Astrocyte (in vitro differentiated cells and primary cell): ENCODE measurements around the gene UBLCP1. TPM values are rescaled to one million over a fixed set of nuclear protein-coding genes. Genes with fewer than 3 reads are reported as not detected.
"Not testable (repeated sequence)": the region's sequence is repeated elsewhere in the genome, so short reads cannot be mapped to it uniquely, and the experiment has no call there.

Experiments
- DNase-seq: peaks from one replicate; pipeline ENCODE4 v3.0.0-alpha.2; 2010; ENCODE audit warnings: low read depth
- FAIRE-seq: peaks from 2 replicates; lab custom pipeline; 2011; peaks lifted over from hg19 to GRCh38; lab: Jason Lieb, UNC
- H2AFZ ChIP-seq: 2 replicates; pipeline ENCODE4 v1.6.0; 2012; ENCODE audit warnings: low read depth, low read length, inconsistent platforms
- H3K27ac ChIP-seq: 2 replicates; pipeline ENCODE4 v1.5.1; 2011; ENCODE audit warnings: low read depth, low read length, inconsistent platforms
- H3K27me3 ChIP-seq: 2 replicates; pipeline ENCODE4 v1.6.0; 2011; ENCODE audit warnings: low read length, inconsistent platforms; ENCODE audit not compliant: insufficient read depth
- H3K36me3 ChIP-seq: 2 replicates; pipeline ENCODE4 v1.5.1; 2011; ENCODE audit warnings: low read length, inconsistent platforms; ENCODE audit not compliant: insufficient read depth
- H3K4me1 ChIP-seq: 2 replicates; pipeline ENCODE4 v1.5.1; 2011; ENCODE audit warnings: low read length, inconsistent platforms; ENCODE audit not compliant: insufficient read depth
- H3K4me2 ChIP-seq: 2 replicates; pipeline ENCODE4 v1.6.0; 2012; ENCODE audit warnings: low read length, inconsistent platforms
- H3K4me3 ChIP-seq: 2 replicates; pipeline ENCODE4 v1.5.1; 2011; ENCODE audit warnings: low read depth, mild to moderate bottlenecking, low read length, inconsistent platforms; ENCODE audit not compliant: insufficient read depth
- H3K79me2 ChIP-seq: 2 replicates; pipeline ENCODE4 v1.6.0; 2012; ENCODE audit warnings: mild to moderate bottlenecking, low read length, inconsistent platforms; ENCODE audit not compliant: insufficient read depth
- H3K9ac ChIP-seq: 2 replicates; pipeline ENCODE4 v1.6.0; 2012; ENCODE audit warnings: mild to moderate bottlenecking, low read length, inconsistent platforms
- H3K9me3 ChIP-seq: 2 replicates; pipeline ENCODE4 v1.5.1; 2012; ENCODE audit warnings: low read depth, mild to moderate bottlenecking, low read length, inconsistent platforms; ENCODE audit not compliant: insufficient read depth
- H4K20me1 ChIP-seq: 2 replicates; pipeline ENCODE4 v1.6.0; 2012; ENCODE audit warnings: low read length, inconsistent platforms; ENCODE audit not compliant: insufficient read depth
- H3K27ac Mint-ChIP-seq: one replicate; pipeline ENCODE4 v1.8.0; 2021; ENCODE audit warnings: mild to moderate bottlenecking, mixed read lengths; ENCODE audit not compliant: unreplicated experiment
- H3K27me3 Mint-ChIP-seq: one replicate; pipeline ENCODE4 v1.8.0; 2021; ENCODE audit warnings: low read depth, mixed read lengths; ENCODE audit not compliant: unreplicated experiment
- H3K36me3 Mint-ChIP-seq: one replicate; pipeline ENCODE4 v1.8.0; 2021; ENCODE audit warnings: low read depth, mixed read lengths; ENCODE audit not compliant: unreplicated experiment
- H3K4me1 Mint-ChIP-seq: one replicate; pipeline ENCODE4 v1.8.0; 2021; ENCODE audit warnings: low read depth, mixed read lengths; ENCODE audit not compliant: unreplicated experiment
- H3K4me3 Mint-ChIP-seq: one replicate; pipeline ENCODE4 v1.8.0; 2021; ENCODE audit warnings: mild to moderate bottlenecking, moderate library complexity, mixed read lengths; ENCODE audit not compliant: unreplicated experiment
- H3K9me3 Mint-ChIP-seq: one replicate; pipeline ENCODE4 v1.8.0; 2021; ENCODE audit warnings: mild to moderate bottlenecking, mixed read lengths; ENCODE audit not compliant: unreplicated experiment
- CTCF ChIP-seq: IDR thresholded peaks from 2 replicates; pipeline ENCODE4 v1.5.1; 2011; ENCODE audit warnings: low read depth, mild to moderate bottlenecking, inconsistent platforms, low read length, moderate library complexity; ENCODE audit not compliant: insufficient read depth
- EZH2 ChIP-seq: IDR thresholded peaks from 2 replicates; pipeline ENCODE4 v1.6.1; 2012; ENCODE audit warnings: mild to moderate bottlenecking, low read length, inconsistent platforms; ENCODE audit not compliant: insufficient read depth
- total RNA-seq: library from RNA; stranded (reverse); gene quantifications from 2 replicates; pipeline ENCODE4 v1.2.1, GENCODE V29; 2021

Gene UBLCP1
- total RNA-seq, 1 donor from 2014 or later, result 31.3 TPM

GRCh38 chr5:159230657-159231056 is 32.4 kb upstream of the UBLCP1 start:
- Histone ChIP-seq H3K27ac (no peak overlapping the region), H2AFZ (no peak overlapping the region), H3K4me3 (no peak overlapping the region), H3K79me2 (no peaks in the 10 kb centered on the region), H3K4me2 (no peak overlapping the region), H3K9me3 (no peaks in the 10 kb centered on the region), H3K36me3 (no peaks in the 10 kb centered on the region), H4K20me1 (no peaks in the 10 kb centered on the region), H3K27me3 (peaks cover 2% of the 10 kb centered on the region), H3K9ac (no peak overlapping the region), H3K4me1 (no peaks in the 10 kb centered on the region)
- DNase-seq (no peak), FAIRE-seq (no peak)
- H3K36me3 Mint-ChIP-seq, result peaks cover 4% of the 10 kb centered on the region
- H3K27me3 Mint-ChIP-seq, result peaks cover 31% of the 10 kb centered on the region
- H3K27ac Mint-ChIP-seq, result no peak overlapping the region
- H3K4me3 Mint-ChIP-seq, result no peak overlapping the region
- no peaks in the 10 kb centered on the region for H3K4me1 Mint-ChIP-seq
- H3K9me3 Mint-ChIP-seq, result no peaks in the 10 kb centered on the region
- TF ChIP-seq CTCF (no peak), EZH2 (no peak)

GRCh38 chr5:159231167-159231566 is 31.9 kb upstream of the UBLCP1 start:
- Histone ChIP-seq H2AFZ (no peak overlapping the region), H3K79me2 (no peaks in the 10 kb centered on the region), H4K20me1 (no peaks in the 10 kb centered on the region), H3K4me1 (no peaks in the 10 kb centered on the region), H3K9me3 (no peaks in the 10 kb centered on the region), H3K4me3 (no peak overlapping the region), H3K27me3 (peaks cover 2% of the 10 kb centered on the region), H3K27ac (no peak overlapping the region), H3K4me2 (no peak overlapping the region), H3K9ac (no peak overlapping the region), H3K36me3 (no peaks in the 10 kb centered on the region)
- no peaks in the 10 kb centered on the region for H3K4me1 Mint-ChIP-seq
- H3K9me3 Mint-ChIP-seq, result no peaks in the 10 kb centered on the region
- TF ChIP-seq EZH2, result no peak
- no peak for TF ChIP-seq CTCF
- FAIRE-seq (no peak), DNase-seq (no peak)
- H3K4me3 Mint-ChIP-seq, result no peak overlapping the region
- no peak overlapping the region for H3K27ac Mint-ChIP-seq
- peaks cover 4% of the 10 kb centered on the region for H3K36me3 Mint-ChIP-seq
- peaks cover 28% of the 10 kb centered on the region for H3K27me3 Mint-ChIP-seq

GRCh38 chr5:159235871-159236520 is 27.1 kb upstream of the UBLCP1 start:
- not testable (repeated sequence) for H3K27ac ChIP-seq, FAIRE-seq, H3K9me3 Mint-ChIP-seq

More at GRCh38 chr5:159235871-159236520, 27.1 kb upstream of the UBLCP1 start:
- H2AFZ ChIP-seq, H3K79me2 ChIP-seq, H3K4me3 Mint-ChIP-seq, H3K27ac Mint-ChIP-seq, H3K27me3 ChIP-seq, H3K9me3 ChIP-seq, H3K36me3 ChIP-seq, H3K4me3 ChIP-seq, H4K20me1 ChIP-seq, H3K9ac ChIP-seq, H3K36me3 Mint-ChIP-seq, H3K4me1 ChIP-seq, H3K4me2 ChIP-seq: not testable (repeated sequence)
- DNase-seq, result peak; percentile 1
- peaks cover 11% of the 10 kb centered on the region for H3K4me1 Mint-ChIP-seq
- H3K27me3 Mint-ChIP-seq, result peaks cover 21% of the 10 kb centered on the region
